Neural cell (in vitro differentiated cells): ENCODE measurements around the gene SLC6A9. TPM values are rescaled to one million over a fixed set of nuclear protein-coding genes. Genes with fewer than 3 reads are reported as not detected.

Experiments used
- H2AFZ ChIP-seq: fragments of 200-600, 300-800 bp; sonication (generic), shearing (Covaris generic); 2 replicates; pipeline ENCODE4 v1.6.0; 2014; ENCODE audit warnings: low read depth, mild to moderate bottlenecking, antibody characterized with exemption, low read length, moderate library complexity
- H3F3A ChIP-seq: fragments of 200-600 bp; shearing (Covaris generic); 2 replicates; pipeline ENCODE4 v1.6.1; 2016; ENCODE audit warnings: mild to moderate bottlenecking, moderate library complexity, mixed read lengths, antibody characterized with exemption, low read length; ENCODE audit not compliant: insufficient read depth, poor library complexity, severe bottlenecking
- H3K27ac ChIP-seq: fragments of 200-600, 300-800 bp; sonication (generic), shearing (Covaris generic); 2 replicates; pipeline ENCODE4 v1.5.1; 2014; ENCODE audit warnings: mild to moderate bottlenecking, low read length, moderate library complexity
- H3K27me3 ChIP-seq: fragments of 300-800, 200-600 bp; sonication (generic), shearing (Covaris generic); 2 replicates; pipeline ENCODE4 v1.6.0; 2014; ENCODE audit warnings: mild to moderate bottlenecking, low read depth, low read length, moderate library complexity; ENCODE audit not compliant: insufficient read depth
- H3K36me3 ChIP-seq: fragments of 300-800, 200-600 bp; sonication (generic), shearing (Covaris generic); 2 replicates; pipeline ENCODE4 v1.5.1; 2014; ENCODE audit warnings: mild to moderate bottlenecking, antibody characterized with exemption, low read length, moderate library complexity; ENCODE audit not compliant: insufficient read depth
- H3K4me2 ChIP-seq: fragments of 300-800, 200-600 bp; sonication (generic), shearing (Covaris generic); 2 replicates; pipeline ENCODE4 v1.6.0; 2014; ENCODE audit warnings: mild to moderate bottlenecking, low read length
- H3K4me3 ChIP-seq: fragments of 300-800, 200-600 bp; sonication (generic), shearing (Covaris generic); 2 replicates; pipeline ENCODE4 v1.5.1; 2014; ENCODE audit warnings: mild to moderate bottlenecking, low read length, moderate library complexity
- H3K79me2 ChIP-seq: fragments of 200-600 bp; shearing (Covaris generic); replicated peaks from 2 replicates; pipeline ENCODE4 v1.6.0; 2014; ENCODE audit warnings: mild to moderate bottlenecking, low read length, moderate library complexity; ENCODE audit not compliant: insufficient read depth
- H3K9ac ChIP-seq: fragments of 300-800, 200-600 bp; sonication (generic), shearing (Covaris generic); 2 replicates; pipeline ENCODE4 v1.6.1; 2016; ENCODE audit warnings: mild to moderate bottlenecking, low read length, mixed read lengths
- H3K9me2 ChIP-seq: fragments of 200-600 bp; shearing (Covaris generic); 2 replicates; pipeline ENCODE4 v1.6.1; 2016; ENCODE audit warnings: mild to moderate bottlenecking, low read length, mixed read lengths; ENCODE audit not compliant: insufficient read depth
- H3K9me3 ChIP-seq: fragments of 200-600, 300-800 bp; sonication (generic), shearing (Covaris generic); 2 replicates; pipeline ENCODE4 v1.6.1; 2016; ENCODE audit warnings: mild to moderate bottlenecking, mixed run types, low read length, moderate library complexity, mixed read lengths
- H4K20me1 ChIP-seq: fragments of 200-600 bp; shearing (Covaris generic); 2 replicates; pipeline ENCODE4 v1.6.1; 2016; ENCODE audit warnings: mild to moderate bottlenecking, mixed run types; ENCODE audit not compliant: insufficient read depth
- CTCF ChIP-seq: fragments of 450-650 bp; IDR thresholded peaks from 2 replicates; pipeline ENCODE4 v1.5.1; 2014; ENCODE audit warnings: antibody characterized with exemption, mild to moderate bottlenecking, moderate library complexity; ENCODE audit not compliant: poor library complexity, severe bottlenecking
- EP300 ChIP-seq: fragments of 450-650 bp; conservative IDR thresholded peaks from 2 replicates; pipeline ENCODE4 v1.6.1; 2014; ENCODE audit warnings: antibody characterized with exemption, mild to moderate bottlenecking, moderate library complexity; ENCODE audit not compliant: poor library complexity, severe bottlenecking
- EZH2 ChIP-seq: fragments of 200-600, 300-800 bp; shearing (Covaris generic), sonication (generic); IDR thresholded peaks from 2 replicates; pipeline ENCODE4 v1.6.1; 2014; ENCODE audit warnings: antibody characterized with exemption, low read length, borderline replicate concordance, mild to moderate bottlenecking; ENCODE audit not compliant: insufficient read depth, poor library complexity, severe bottlenecking
- MXI1 ChIP-seq: fragments of 450-650 bp; conservative IDR thresholded peaks from 2 replicates; pipeline ENCODE4 v1.6.1; 2014; ENCODE audit warnings: antibody characterized with exemption, mild to moderate bottlenecking; ENCODE audit not compliant: poor library complexity, severe bottlenecking
- POLR2AphosphoS5 ChIP-seq: IDR thresholded peaks from 2 replicates; pipeline ENCODE4 v1.6.1; 2012
- RAD21 ChIP-seq: fragments of 450-650 bp; conservative IDR thresholded peaks from 2 replicates; pipeline ENCODE4 v1.6.1; 2014; ENCODE audit warnings: antibody characterized with exemption, mild to moderate bottlenecking, moderate library complexity
- REST ChIP-seq: IDR thresholded peaks from 2 replicates; pipeline ENCODE4 v1.6.1; 2012; ENCODE audit warnings: borderline replicate concordance
- SMC3 ChIP-seq: fragments of 450-650 bp; conservative IDR thresholded peaks from 2 replicates; pipeline ENCODE4 v1.6.1; 2014; ENCODE audit warnings: antibody characterized with exemption, mild to moderate bottlenecking, moderate library complexity; ENCODE audit not compliant: poor library complexity
- TAF1 ChIP-seq: IDR thresholded peaks from 2 replicates; pipeline ENCODE4 v1.6.1; 2012; ENCODE audit warnings: low read depth
- polyA plus RNA-seq: library from polyadenylated mRNA; depleted of rRNA; stranded (reverse); fragments of >200 nt; gene quantifications from 2 replicates; pipeline ENCODE4 v1.2.3, GENCODE V29; 2014

Gene SLC6A9
- polyA plus RNA-seq, 1 donor from 2014 or later, result 1.3 TPM

GRCh38 chr1:43963006-43963405 is 68.3 kb downstream of the SLC6A9 start:
- H3K27ac ChIP-seq, result no peak overlapping the region
- no peaks in the 10 kb centered on the region for H3K79me2 ChIP-seq
- H3K9ac ChIP-seq, result no peak overlapping the region
- H3K9me3 ChIP-seq, result no peaks in the 10 kb centered on the region
- no peaks in the 10 kb centered on the region for H3K27me3 ChIP-seq
- H3K4me2 ChIP-seq, result no peak overlapping the region
- H3K9me2 ChIP-seq, result no peaks in the 10 kb centered on the region
- H3F3A ChIP-seq, result no peaks in the 10 kb centered on the region
- no peak overlapping the region for H3K4me3 ChIP-seq
- H3K36me3 ChIP-seq, result peaks cover 33% of the 10 kb centered on the region
- TF ChIP-seq POLR2AphosphoS5 (no peak), REST (no peak), MXI1 (no peak), SMC3 (no peak), CTCF (no peak), TAF1 (no peak), RAD21 (no peak), EZH2 (no peak), EP300 (no peak)
- H4K20me1 ChIP-seq, result no peaks in the 10 kb centered on the region
- H2AFZ ChIP-seq, result no peak overlapping the region

DNA sequence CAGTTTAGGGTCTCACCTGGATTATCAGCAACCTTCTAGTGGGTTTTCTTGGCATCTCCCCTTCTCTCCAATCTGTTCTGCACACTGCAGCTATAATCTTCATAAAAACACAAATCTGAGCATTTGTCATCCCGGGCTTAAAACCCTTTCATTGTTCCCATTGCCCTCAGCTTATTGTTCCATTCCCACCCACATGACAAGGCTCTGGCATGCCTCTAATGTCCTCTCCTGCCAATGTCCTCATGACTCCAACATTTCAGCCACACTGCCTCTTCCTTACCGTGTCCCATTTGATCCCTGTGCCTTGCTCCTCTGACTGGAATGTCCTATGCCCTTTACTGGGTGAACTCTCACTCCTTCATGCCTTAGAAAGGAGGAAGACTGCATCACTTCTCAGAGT is 68.9 kb downstream of the SLC6A9 start:
- Histone ChIP-seq H3K4me3 (no peak overlapping the region), H3K27ac (no peak overlapping the region)

More for the DNA sequence above, 68.9 kb downstream of the SLC6A9 start:
- H3K4me2 ChIP-seq, result no peak overlapping the region
- H3K9me3 ChIP-seq, result no peaks in the 10 kb centered on the region
- H2AFZ ChIP-seq, result no peak overlapping the region
- no peaks in the 10 kb centered on the region for H3K9me2 ChIP-seq
- no peaks in the 10 kb centered on the region for H3K27me3 ChIP-seq
- TF ChIP-seq TAF1 (no peak), SMC3 (no peak), CTCF (no peak), EP300 (no peak)
- peaks cover 37% of the 10 kb centered on the region for H3K36me3 ChIP-seq
- H3K9ac ChIP-seq, result no peak overlapping the region
- H3F3A ChIP-seq, result no peaks in the 10 kb centered on the region
- no peaks in the 10 kb centered on the region for H4K20me1 ChIP-seq
- no peaks in the 10 kb centered on the region for H3K79me2 ChIP-seq
